ENCODE results near the gene MYO3B.

DNA sequence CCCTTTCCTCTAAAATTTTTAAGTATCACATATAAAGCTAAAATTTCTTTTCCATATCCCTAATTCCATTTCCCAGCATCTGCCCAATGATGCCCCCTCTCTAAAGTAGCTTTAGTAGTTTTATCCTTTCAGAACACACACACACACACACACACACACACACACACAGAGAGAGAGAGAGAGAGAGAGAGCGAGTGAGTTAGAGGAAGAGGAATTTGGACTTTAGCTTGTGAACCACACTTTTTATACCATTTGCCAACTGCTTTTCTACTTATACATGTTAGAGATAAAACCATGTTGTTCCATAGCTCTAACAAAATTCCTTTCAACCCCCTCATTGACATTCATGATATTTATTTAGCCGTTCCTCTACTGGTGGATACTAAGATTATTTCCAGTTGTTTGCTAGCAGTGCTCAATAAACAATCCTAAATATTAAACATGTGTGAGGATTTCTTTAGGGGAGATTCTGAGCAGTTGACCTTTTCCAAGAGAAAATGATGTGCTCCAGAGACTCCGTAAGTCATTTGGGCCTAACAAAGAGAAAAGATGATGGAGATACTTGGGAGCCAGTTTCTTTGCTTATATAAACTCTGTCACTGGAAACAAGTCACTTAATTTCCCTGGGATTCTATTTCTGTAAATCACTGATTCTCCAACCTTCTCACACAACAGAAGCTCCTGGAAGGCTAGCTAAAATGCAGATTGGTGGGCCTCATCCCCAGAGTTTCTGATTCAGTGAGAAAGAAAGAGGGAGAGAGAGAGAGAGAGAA lies 307.5 kb downstream of the MYO3B start:
- TF ChIP-seq GATA3 (IDR thresholded peaks at IDR 0.05; ENCODE audit: low read depth, low read length) (no peak), GATA2 (IDR thresholded peaks at IDR 0.05; ENCODE audit: low read depth, low read length) (no peak)
